Astrocyte (in vitro differentiated cells and primary cell): ENCODE results near the gene DRD2.

Source experiments
- CTCF ChIP-seq: IDR thresholded peaks from 2 replicates; pipeline ENCODE4 v1.5.1; 2011; ENCODE audit warnings: low read depth, mild to moderate bottlenecking, inconsistent platforms, low read length, moderate library complexity; ENCODE audit not compliant: insufficient read depth
- EZH2 ChIP-seq: IDR thresholded peaks from 2 replicates; pipeline ENCODE4 v1.6.1; 2012; ENCODE audit warnings: mild to moderate bottlenecking, low read length, inconsistent platforms; ENCODE audit not compliant: insufficient read depth

- TF ChIP-seq CTCF = no peak
- no peak for TF ChIP-seq EZH2
Measured at GRCh38 chr11:113473983-113474361, 1.2 kb downstream of the DRD2 start.
